H9 (cell line): ENCODE data around the gene RB1. TPM values are rescaled to one million over a fixed set of nuclear protein-coding genes. Genes with fewer than 3 reads are reported as not detected.

Source experiments
- DNase-seq: peaks from one replicate; pipeline ENCODE4 v3.0.0-alpha.2; 2017
- H2AFZ ChIP-seq: one replicate; pipeline ENCODE4 v1.6.1; 2013; ENCODE audit warnings: mild to moderate bottlenecking, low read length, control low read depth, moderate library complexity
- H2AK5ac ChIP-seq: 2 replicates; pipeline ENCODE4 v1.6.1; 2013; ENCODE audit warnings: low read length, control low read depth, mixed read lengths; ENCODE audit not compliant: insufficient read length
- H2BK120ac ChIP-seq: one replicate; pipeline ENCODE4 v1.6.1; 2013; ENCODE audit warnings: low read depth, mild to moderate bottlenecking, low read length, control low read depth, inconsistent platforms; ENCODE audit not compliant: poor library complexity, severe bottlenecking
- H2BK12ac ChIP-seq: 2 replicates; pipeline ENCODE4 v1.6.1; 2013; ENCODE audit warnings: low read length, control low read depth, mixed read lengths, low read depth; ENCODE audit not compliant: insufficient read length
- H2BK15ac ChIP-seq: 2 replicates; pipeline ENCODE4 v1.6.1; 2013; ENCODE audit warnings: low read depth, low read length, control low read depth
- H2BK20ac ChIP-seq: one replicate; pipeline ENCODE4 v1.6.1; 2013; ENCODE audit warnings: low read depth, mild to moderate bottlenecking, low read length, control low read depth, inconsistent platforms; ENCODE audit not compliant: poor library complexity, severe bottlenecking
- H2BK5ac ChIP-seq: 2 replicates; pipeline ENCODE4 v1.6.1; 2013; ENCODE audit warnings: low read length, control low read depth, mixed read lengths; ENCODE audit not compliant: insufficient read length
- H3K14ac ChIP-seq: 2 replicates; pipeline ENCODE4 v1.6.1; 2013; ENCODE audit warnings: low read length, control low read depth; ENCODE audit not compliant: insufficient read depth
- H3K18ac ChIP-seq: 2 replicates; pipeline ENCODE4 v1.6.1; 2013; ENCODE audit warnings: low read depth, mild to moderate bottlenecking, mixed read lengths, low read length, control low read depth; ENCODE audit not compliant: insufficient read length
- H3K23ac ChIP-seq: 2 replicates; pipeline ENCODE4 v1.6.1; 2013; ENCODE audit warnings: low read length, control low read depth, mixed read lengths, low read depth; ENCODE audit not compliant: insufficient read length
- H3K23me2 ChIP-seq: 2 replicates; pipeline ENCODE4 v1.6.1; 2013; ENCODE audit warnings: low read depth, mild to moderate bottlenecking, mixed read lengths, low read length, control low read depth; ENCODE audit not compliant: insufficient read length, poor library complexity, severe bottlenecking
- H3K27ac ChIP-seq: 2 replicates; pipeline ENCODE4 v1.5.1; 2013; ENCODE audit warnings: low read length, control low read depth, mixed read lengths, low read depth; ENCODE audit not compliant: insufficient read length
- H3K27me3 ChIP-seq: 2 replicates; pipeline ENCODE4 v1.6.1; 2013; ENCODE audit warnings: low read length, control low read depth, inconsistent platforms; ENCODE audit not compliant: insufficient read depth
- H3K4ac ChIP-seq: 2 replicates; pipeline ENCODE4 v1.6.1; 2013; ENCODE audit warnings: low read depth, mild to moderate bottlenecking, control low read depth, inconsistent platforms, low read length, moderate library complexity
- H3K4me1 ChIP-seq: 2 replicates; pipeline ENCODE4 v1.6.1; 2013; ENCODE audit warnings: low read length, control low read depth, inconsistent platforms; ENCODE audit not compliant: insufficient read depth
- H3K4me2 ChIP-seq: 2 replicates; pipeline ENCODE4 v1.6.1; 2013; ENCODE audit warnings: low read length, control low read depth, mixed read lengths; ENCODE audit not compliant: insufficient read length, insufficient read depth
- H3K56ac ChIP-seq: 2 replicates; pipeline ENCODE4 v1.6.1; 2013; ENCODE audit warnings: low read depth, mild to moderate bottlenecking, mixed read lengths, low read length, control low read depth; ENCODE audit not compliant: insufficient read length
- H3K79me1 ChIP-seq: 2 replicates; pipeline ENCODE4 v1.6.1; 2013; ENCODE audit warnings: low read depth, mild to moderate bottlenecking, moderate library complexity, low read length, control low read depth, inconsistent platforms; ENCODE audit not compliant: insufficient read depth, poor library complexity, severe bottlenecking
- H3K79me2 ChIP-seq: 2 replicates; pipeline ENCODE4 v1.6.1; 2013; ENCODE audit warnings: low read length, control low read depth, inconsistent platforms; ENCODE audit not compliant: insufficient read depth
- H3K9ac ChIP-seq: 2 replicates; pipeline ENCODE4 v1.6.1; 2013; ENCODE audit warnings: low read length, control low read depth, mixed read lengths; ENCODE audit not compliant: insufficient read length; ENCODE audit errors: extremely low read depth
- H3K9me3 ChIP-seq: one replicate; pipeline ENCODE4 v1.6.1; 2013; ENCODE audit warnings: low read depth, low read length, inconsistent platforms; ENCODE audit not compliant: control insufficient read depth
- H3T11ph ChIP-seq: one replicate; pipeline ENCODE4 v1.6.1; 2013; ENCODE audit warnings: mild to moderate bottlenecking, low read length, control low read depth, inconsistent platforms
- H4K20me1 ChIP-seq: one replicate; pipeline ENCODE4 v1.6.1; 2013; ENCODE audit not compliant: control insufficient read depth, insufficient read length, insufficient read depth
- H4K5ac ChIP-seq: 2 replicates; pipeline ENCODE4 v1.6.1; 2013; ENCODE audit warnings: low read depth, mild to moderate bottlenecking, mixed read lengths, low read length, control low read depth; ENCODE audit not compliant: insufficient read length
- H4K8ac ChIP-seq: replicated peaks from 2 replicates; pipeline ENCODE4 v1.6.1; 2013; ENCODE audit warnings: low read length, control low read depth, mixed read lengths, low read depth; ENCODE audit not compliant: insufficient read length
- H4K91ac ChIP-seq: 2 replicates; pipeline ENCODE4 v1.6.1; 2013; ENCODE audit warnings: low read depth, mild to moderate bottlenecking, moderate library complexity, mixed read lengths, low read length, control low read depth; ENCODE audit not compliant: insufficient read length
- H3K27ac Mint-ChIP-seq, 3 experiments: 2 replicates in 2 of 3; 3 replicates in 1 of 3; pipeline ENCODE4 v1.8.0; 2020 to 2021; ENCODE audit warnings: mixed read lengths in 3 of 3, mild to moderate bottlenecking in 1 of 3, moderate library complexity in 1 of 3
- H3K27me3 Mint-ChIP-seq: 2 replicates; pipeline ENCODE4 v1.8.0; 2021; ENCODE audit warnings: low read depth, mild to moderate bottlenecking, moderate library complexity, mixed read lengths
- H3K36me3 Mint-ChIP-seq, 3 experiments: 2 replicates in 2 of 3; 3 replicates in 1 of 3; pipeline ENCODE4 v1.8.0; 2020 to 2021; ENCODE audit warnings: low read depth in 3 of 3, mixed read lengths in 3 of 3; ENCODE audit not compliant: insufficient read depth in 1 of 3
- H3K4me1 Mint-ChIP-seq, 2 experiments: 2 replicates each; pipeline ENCODE4 v1.8.0; 2020; ENCODE audit warnings: mixed read lengths in 2 of 2
- H3K4me3 Mint-ChIP-seq, 2 experiments: 2 replicates in 1 of 2; 3 replicates in 1 of 2; pipeline ENCODE4 v1.8.0; 2020 to 2021; ENCODE audit warnings: mild to moderate bottlenecking in 2 of 2, mixed read lengths in 2 of 2, moderate library complexity in 1 of 2
- H3K9me3 Mint-ChIP-seq, 2 experiments: 2 replicates in 1 of 2; 3 replicates in 1 of 2; pipeline ENCODE4 v1.8.0; 2020; ENCODE audit warnings: mild to moderate bottlenecking in 2 of 2, mixed read lengths in 2 of 2, moderate library complexity in 1 of 2
- CTCF ChIP-seq: fragments of 200-600 bp; sonication (generic); conservative IDR thresholded peaks from 3 replicates; pipeline ENCODE4 v1.8.0; 2021; ENCODE audit warnings: antibody characterized with exemption, mild to moderate bottlenecking
- WGBS: extraction: QIAGEN DNeasy Blood & Tissue Kit; methylation state at CpG from one replicate; pipeline ENCODE4 v1.1.7; 2013; ENCODE audit warnings: missing lambda C conversion rate, low lambda C conversion rate, mixed read lengths; ENCODE audit not compliant: insufficient read length; ENCODE audit errors: extremely low coverage; 5-methylcytosine and 5-hydroxymethylcytosine counted together
- total RNA-seq: library from RNA; stranded (reverse); gene quantifications from 2 replicates; pipeline ENCODE4 v1.2.1, GENCODE V29; 2021

The RB1 gene
- total RNA-seq, 1 experiment from 2014 or later = 20.5 TPM

GRCh38 chr13:48346583-48346982 is 43.0 kb downstream of the RB1 start:
- no peaks in the 10 kb centered on the region for H3K9me3 ChIP-seq
- H2BK5ac ChIP-seq = no peak overlapping the region
- TF ChIP-seq CTCF = no peak
- Mint-ChIP-seq H3K27ac (no peak overlapping the region), H3K4me1 (no peaks in the 10 kb centered on the region), H3K27me3 (no peaks in the 10 kb centered on the region), H3K9me3 (peaks cover 0 to 8% of the 10 kb centered on the region in 2 experiments; a peak in 3 of 5 replicates), H3K36me3 (peaks cover 7 to 25% (median 22%) of the 10 kb centered on the region in 3 experiments; a peak in 6 of 7 replicates), H3K4me3 (no peak overlapping the region)
- no peak overlapping the region for H2BK20ac ChIP-seq
- no peaks in the 10 kb centered on the region for H3K4me1 ChIP-seq
- no peak overlapping the region for H3T11ph ChIP-seq
- no peak overlapping the region for H3K23ac ChIP-seq
- H4K8ac ChIP-seq = no peak overlapping the region
- no CpG with 5 or more reads among the region's 1 CpG for WGBS
- H3K18ac ChIP-seq = no peak overlapping the region
- H3K27ac ChIP-seq = no peak overlapping the region
- H4K91ac ChIP-seq = no peak overlapping the region
- DNase-seq = no peak
- no peaks in the 10 kb centered on the region for H3K27me3 ChIP-seq
- no peaks in the 10 kb centered on the region for H3K23me2 ChIP-seq
- H3K79me2 ChIP-seq = no peaks in the 10 kb centered on the region
- H3K56ac ChIP-seq = no peak overlapping the region
- H3K4me2 ChIP-seq = no peak overlapping the region
- H3K4ac ChIP-seq = no peak overlapping the region
- H4K20me1 ChIP-seq = no peaks in the 10 kb centered on the region
- H2BK12ac ChIP-seq = no peak overlapping the region
- H2AFZ ChIP-seq = no peak overlapping the region
- H2BK120ac ChIP-seq = no peak overlapping the region
- no peak overlapping the region for H3K14ac ChIP-seq
- no peak overlapping the region for H3K9ac ChIP-seq
- H2AK5ac ChIP-seq = no peak overlapping the region
- H4K5ac ChIP-seq = no peak overlapping the region
- H2BK15ac ChIP-seq = no peak overlapping the region
- no peaks in the 10 kb centered on the region for H3K79me1 ChIP-seq
